Endodermal cell (in vitro differentiated cells): Measurements from ENCODE around the gene NLRP11. TPM values are rescaled to one million over a fixed set of nuclear protein-coding genes. Genes with fewer than 3 reads are reported as not detected.

Source experiments
- DNase-seq: peaks from one replicate; pipeline ENCODE4 v3.0.0-alpha.2; 2017
- H3K27ac ChIP-seq: 2 replicates; pipeline ENCODE4 v1.5.1; 2013; ENCODE audit warnings: mild to moderate bottlenecking, low read depth, low read length, moderate library complexity
- H3K27me3 ChIP-seq: 2 replicates; pipeline ENCODE4 v1.6.1; 2013; ENCODE audit warnings: mild to moderate bottlenecking, low read length, moderate library complexity; ENCODE audit not compliant: insufficient read depth, control insufficient read depth, poor library complexity, severe bottlenecking
- H3K36me3 ChIP-seq: 2 replicates; pipeline ENCODE4 v1.7.0; 2013; ENCODE audit warnings: mild to moderate bottlenecking, low read length, moderate library complexity; ENCODE audit not compliant: control insufficient read depth, insufficient read depth
- H3K4me1 ChIP-seq: one replicate; pipeline ENCODE4 v1.7.0; 2013; ENCODE audit warnings: low read length; ENCODE audit not compliant: control insufficient read depth, insufficient read depth
- H3K4me3 ChIP-seq: 2 replicates; pipeline ENCODE4 v1.5.1; 2013; ENCODE audit warnings: mild to moderate bottlenecking, low read length, moderate library complexity
- H3K9ac ChIP-seq: 2 replicates; pipeline ENCODE4 v1.6.1; 2013; ENCODE audit warnings: mild to moderate bottlenecking, low read length, moderate library complexity; ENCODE audit not compliant: poor library complexity, severe bottlenecking; ENCODE audit errors: extremely low read depth
- H3K9me3 ChIP-seq: 2 replicates; pipeline ENCODE4 v1.6.1; 2013; ENCODE audit warnings: mild to moderate bottlenecking, low read length, moderate library complexity; ENCODE audit not compliant: control insufficient read depth
- H3K27ac Mint-ChIP-seq: 2 replicates; pipeline ENCODE4 v1.8.0; 2020; ENCODE audit warnings: mixed read lengths
- H3K27me3 Mint-ChIP-seq: 2 replicates; pipeline ENCODE4 v1.8.0; 2021; ENCODE audit warnings: mild to moderate bottlenecking, mixed read lengths; ENCODE audit not compliant: insufficient read depth
- H3K36me3 Mint-ChIP-seq: 2 replicates; pipeline ENCODE4 v1.8.0; 2020; ENCODE audit warnings: low read depth, mixed read lengths
- H3K4me1 Mint-ChIP-seq: 2 replicates; pipeline ENCODE4 v1.8.0; 2020; ENCODE audit warnings: mixed read lengths
- H3K4me3 Mint-ChIP-seq: 2 replicates; pipeline ENCODE4 v1.8.0; 2020; ENCODE audit warnings: mild to moderate bottlenecking, moderate library complexity, mixed read lengths
- H3K9me3 Mint-ChIP-seq: 2 replicates; pipeline ENCODE4 v1.8.0; 2020; ENCODE audit warnings: mild to moderate bottlenecking, mixed read lengths
- CTCF ChIP-seq: fragments of 200-600 bp; sonication (generic); conservative IDR thresholded peaks from 2 replicates; pipeline ENCODE4 v1.5.0; 2021; ENCODE audit warnings: antibody characterized with exemption, mild to moderate bottlenecking
- WGBS, 2 experiments: methylation state at CpG; one replicate each; pipeline versions ENCODE4 v1.1.5 to v1.1.7; 2013; ENCODE audit warnings: missing lambda C conversion rate in 2 of 2, mixed read lengths in 1 of 2; ENCODE audit not compliant: insufficient coverage in 1 of 2, insufficient read length in 1 of 2; 5-methylcytosine and 5-hydroxymethylcytosine counted together
- total RNA-seq, 2 donors: library from RNA; stranded (reverse); fragmentation: NEBNext Ultra II Directional in 1 of 2; extraction: Animal tissue kit (Norgen Biotek cat#: 25700) in 1 of 2; gene quantifications; 2 replicates in 1 of 2; 3 replicates in 1 of 2; pipeline ENCODE4 v1.2.1, GENCODE V29; 2021

NLRP11 gene
- total RNA-seq, 2 donors from 2014 or later, result not detected

- no peak for DNase-seq
- H3K9ac ChIP-seq, result no peak overlapping the region
- 43 to 73% methylated on average over 2 to 6 of the region's 6 CpGs for WGBS, 2 experiments
- Mint-ChIP-seq H3K9me3 (peaks cover 78% of the 10 kb centered on the region), H3K27ac (no peak overlapping the region), H3K36me3 (no peaks in the 10 kb centered on the region), H3K4me3 (no peak overlapping the region), H3K4me1 (no peaks in the 10 kb centered on the region), H3K27me3 (no peaks in the 10 kb centered on the region)
- H3K27me3 ChIP-seq, result no peaks in the 10 kb centered on the region
- H3K9me3 ChIP-seq, result peaks cover 58% of the 10 kb centered on the region
- H3K36me3 ChIP-seq, result no peaks in the 10 kb centered on the region
- no peak for TF ChIP-seq CTCF
- no peak overlapping the region for H3K27ac ChIP-seq
- no peak overlapping the region for H3K4me3 ChIP-seq
- H3K4me1 ChIP-seq, result no peaks in the 10 kb centered on the region
Measured at GRCh38 chr19:55750715-55751114, 81.1 kb downstream of the NLRP11 start.

GRCh38 chr19:55738302-55738701 lies 93.5 kb downstream of the NLRP11 start, which contains the start of gene NLRP9:
NLRP9 (minus strand) TSS chr19:55738402; CDS start chr19:55738374, 28 bp downstream.
- Histone ChIP-seq H3K27ac (no peak within 1 kb of the TSS), H3K27me3 (no peaks in the 10 kb centered on the region), H3K4me1 (no peaks in the 10 kb centered on the region), H3K4me3 (no peak within 1 kb of the TSS), H3K9ac (no peak within 1 kb of the TSS), H3K9me3 (peaks cover 36% of the 10 kb centered on the region), H3K36me3 (no peaks in the 10 kb centered on the region)
- Mint-ChIP-seq H3K4me3 (no peak within 1 kb of the TSS), H3K36me3 (no peaks in the 10 kb centered on the region), H3K9me3 (peaks cover 81% of the 10 kb centered on the region), H3K27ac (no peak within 1 kb of the TSS), H3K4me1 (no peaks in the 10 kb centered on the region), H3K27me3 (no peaks in the 10 kb centered on the region)
- TF ChIP-seq CTCF, result no peak
- no peak for DNase-seq
- 63 to 75% methylated on average over 1 to 3 of the region's 3 CpGs for WGBS, 2 experiments

Other genes starting within 250 kb of the NLRP11 start
- gene FIZ1, start 232.5 kb downstream of the NLRP11 start, total RNA-seq, result 10 to 100 TPM; 19.7 to 21.1 TPM
- 1 to 10 TPM; 5.0 to 5.8 TPM for gene ZNF524, start 231.7 kb downstream of the NLRP11 start, total RNA-seq
- 10 to 100 TPM; 14.5 to 14.9 TPM for gene ZNF865, start 226.4 kb downstream of the NLRP11 start, total RNA-seq
- 10 to 100 TPM in 1 of 2 donors, 1 to 10 TPM in 1; 7.2 to 10.7 TPM for gene ZNF784, start 207.4 kb downstream of the NLRP11 start, total RNA-seq
- 10 to 100 TPM; 27.3 to 38.6 TPM for gene ZNF580, start 191.0 kb downstream of the NLRP11 start, total RNA-seq
- gene ZNF581, start 188.3 kb downstream of the NLRP11 start, total RNA-seq, result 10 to 100 TPM; 47.2 to 48.7 TPM
- gene CCDC106, start 183.8 kb downstream of the NLRP11 start, total RNA-seq, result 10 to 100 TPM; 18.0 to 24.9 TPM
- gene U2AF2, start 177.0 kb downstream of the NLRP11 start, total RNA-seq, result 100 to 1,000 TPM; 264 to 293 TPM
- 100 to 1,000 TPM; 148 to 149 TPM for gene EPN1, start 156.8 kb downstream of the NLRP11 start, total RNA-seq
- gene NLRP9, start 93.6 kb downstream of the NLRP11 start, total RNA-seq, result not detected
- not detected for gene RFPL4A, start 72.9 kb downstream of the NLRP11 start, total RNA-seq
- not detected for gene RFPL4AL1, start 62.9 kb downstream of the NLRP11 start, total RNA-seq
- not detected for gene NLRP4, start 4.5 kb upstream of the NLRP11 start, total RNA-seq
- gene NLRP13, start 100.3 kb upstream of the NLRP11 start, total RNA-seq, result not detected
- not detected for gene NLRP8, start 115.8 kb upstream of the NLRP11 start, total RNA-seq
- not detected for gene NLRP5, start 154.8 kb upstream of the NLRP11 start, total RNA-seq